H1 (cell line): ENCODE results near the gene PIP5K1B. TPM values are rescaled to one million over a fixed set of nuclear protein-coding genes. Genes with fewer than 3 reads are reported as not detected.
A peak's percentile ranks its signal among the peaks of the same experiment; 100 is the strongest.

Experiments
- CHD7 ChIP-seq: fragments of 300-600 bp; sonication (generic); IDR thresholded peaks from 2 replicates; pipeline ENCODE4 v1.7.1; 2012; ENCODE audit warnings: low read length, moderate library complexity, mild to moderate bottlenecking, inconsistent platforms; ENCODE audit not compliant: insufficient replicate concordance
- CTBP2 ChIP-seq: IDR thresholded peaks from 2 replicates; pipeline ENCODE4 v1.7.0; 2011; ENCODE audit warnings: borderline replicate concordance, mild to moderate bottlenecking, moderate library complexity, mixed read lengths, low read length; ENCODE audit not compliant: insufficient read depth, insufficient read length
- E2F6 ChIP-seq: IDR thresholded peaks from 2 replicates; pipeline ENCODE4 v1.6.1; 2012; ENCODE audit warnings: inconsistent platforms
- GTF2F1 ChIP-seq: IDR thresholded peaks from 2 replicates; pipeline ENCODE4 v1.6.1; 2012; ENCODE audit warnings: low read depth, low read length, improper control_type of control experiment, borderline replicate concordance
- KDM1A ChIP-seq: fragments of 200-600, 300-600 bp; sonication (generic); IDR thresholded peaks from 2 replicates; pipeline ENCODE4 v1.7.1; 2016; ENCODE audit warnings: mild to moderate bottlenecking, low read length, borderline replicate concordance
- MAX ChIP-seq: IDR thresholded peaks from 2 replicates; pipeline ENCODE4 v1.6.1; 2012; ENCODE audit warnings: inconsistent platforms
- NRF1 ChIP-seq: IDR thresholded peaks from 2 replicates; pipeline ENCODE4 v1.6.1; 2011; ENCODE audit warnings: mild to moderate bottlenecking, low read depth, low read length, improper control_type of control experiment
- SIN3A ChIP-seq, 2 experiments: IDR thresholded peaks in 1 of 2; conservative IDR thresholded peaks in 1 of 2; 2 replicates each; pipeline ENCODE4 v1.6.1; 2011 to 2012; ENCODE audit warnings: low read length in 2 of 2, improper control_type of control experiment in 1 of 2, low read depth in 1 of 2, mild to moderate bottlenecking in 1 of 2
- SP4 ChIP-seq: IDR thresholded peaks from 2 replicates; pipeline ENCODE4 v1.6.1; 2012; ENCODE audit warnings: low read length, inconsistent platforms
- polyA plus RNA-seq, 7 experiments: library from polyadenylated mRNA; depleted of rRNA in 3 of 7; stranded (reverse) in 5 of 7; unstranded in 2 of 7; fragments of >200 nt in 5 of 7; fragments of 200-250 nt in 2 of 7; gene quantifications; 1 replicate in 5 of 7; 2 replicates in 1 of 7; 4 replicates in 1 of 7; pipeline versions ENCODE4 v1.2.1 to v1.2.3, GENCODE V29; 2011 to 2013; ENCODE audit warnings: missing spikeins in 2 of 7, mixed read lengths in 2 of 7
- total RNA-seq: library from RNA; stranded (reverse); fragmentation: NEBNext Ultra II Directional; extraction: Animal tissue kit (Norgen Biotek cat#: 25700); gene quantifications from 2 replicates; pipeline ENCODE4 v1.2.1, GENCODE V29; 2021

The PIP5K1B gene
- total and polyA plus RNA-seq, 2 of the 8 experiments (the other 6 are each of a cell fraction or from before 2014, with no cell fraction given) = 4.7 to 7.7 TPM

GRCh38 chr9:68704814-68705530 is at the start of gene PIP5K1B (continued):
- no peak for TF ChIP-seq CHD7
- no peak for TF ChIP-seq SP4
- TF ChIP-seq E2F6 = peak; percentile 65
- peak; percentile 50; the same call in 1 of the 2 replicates for TF ChIP-seq MAX
- no peak for TF ChIP-seq GTF2F1
- TF ChIP-seq CTBP2 = no peak
- TF ChIP-seq KDM1A = no peak
- no peak for TF ChIP-seq NRF1
- no peak for TF ChIP-seq SIN3A (conservative IDR thresholded peaks at IDR 0.05 in 1 of 2, IDR thresholded peaks at IDR 0.05 in 1 of 2; ENCODE audit: low read depth in 1 of 2, low read length in 2 of 2)
